A549 treated with AZD2906 at 1 μM for 4 hours (cell line): ENCODE data around the gene PRPF31. TPM values are rescaled to one million over a fixed set of nuclear protein-coding genes. Genes with fewer than 3 reads are reported as not detected.

Source experiments
- total RNA-seq: library from RNA; stranded (reverse); fragments of 200-300 nt; extraction: Qiagen RNA extraction; gene quantifications from 5 replicates; pipeline ENCODE4 v1.2.3, GENCODE V29; 2022

PRPF31 gene
- 104 to 124 TPM (median 113 TPM) in 5 replicates for total RNA-seq

DNA sequence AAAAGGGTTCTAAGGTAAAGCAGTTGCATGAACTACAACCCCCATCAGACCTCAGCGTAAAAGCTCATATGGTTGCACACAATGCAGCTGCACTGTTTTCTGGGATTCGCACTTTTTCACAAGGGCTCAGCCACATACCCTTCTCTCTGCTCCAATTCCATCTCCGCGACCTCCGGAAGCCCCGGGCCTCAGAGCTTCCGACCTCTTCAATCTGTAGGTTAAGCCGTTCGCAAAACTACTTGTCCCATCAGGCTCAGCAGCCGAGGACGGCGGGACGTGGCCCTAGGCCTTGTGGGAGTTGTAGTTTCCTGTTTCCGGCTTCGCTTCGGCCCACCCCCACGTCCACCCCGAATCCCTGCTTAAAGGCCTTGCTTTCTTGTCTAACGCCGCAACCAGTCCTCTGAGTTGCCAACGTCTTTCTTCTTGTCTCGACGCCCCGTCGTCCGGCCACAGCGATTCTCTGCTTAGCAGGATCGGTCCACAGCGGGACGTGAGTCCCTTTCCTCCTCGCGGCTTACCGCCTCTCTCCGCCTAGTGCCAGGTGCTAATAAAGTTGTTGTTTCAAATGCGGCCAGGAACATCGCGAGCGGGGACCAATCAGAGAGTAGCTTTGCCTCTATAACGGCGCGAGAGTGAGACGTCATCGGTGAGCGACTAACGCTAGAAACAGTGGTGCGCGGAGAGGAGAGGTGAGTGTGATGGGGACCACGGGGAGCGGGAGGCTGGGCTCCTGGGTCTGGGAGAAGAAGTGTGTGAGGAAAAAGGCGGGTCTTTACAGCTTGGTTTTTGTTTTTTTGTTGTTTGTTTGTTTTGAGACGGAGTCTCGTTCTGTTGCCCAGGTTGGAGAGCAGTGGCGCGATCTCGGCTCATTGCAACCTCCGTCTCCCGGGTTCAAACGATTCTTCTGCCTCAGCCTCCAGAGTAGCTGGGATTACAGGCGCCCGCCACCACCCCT, at the start of gene PRPF31, which contains the start of gene TFPT:
Gene PRPF31, plus strand, starts transcription at position 646 of the 955 bp plus-strand sequence. CDS start 2,525 bp downstream, outside the sequence.
Gene TFPT, minus strand, starts transcription at position 549 of the 955 bp plus-strand sequence. Its CDS starts 388 bp downstream, at position 161.

DNA sequence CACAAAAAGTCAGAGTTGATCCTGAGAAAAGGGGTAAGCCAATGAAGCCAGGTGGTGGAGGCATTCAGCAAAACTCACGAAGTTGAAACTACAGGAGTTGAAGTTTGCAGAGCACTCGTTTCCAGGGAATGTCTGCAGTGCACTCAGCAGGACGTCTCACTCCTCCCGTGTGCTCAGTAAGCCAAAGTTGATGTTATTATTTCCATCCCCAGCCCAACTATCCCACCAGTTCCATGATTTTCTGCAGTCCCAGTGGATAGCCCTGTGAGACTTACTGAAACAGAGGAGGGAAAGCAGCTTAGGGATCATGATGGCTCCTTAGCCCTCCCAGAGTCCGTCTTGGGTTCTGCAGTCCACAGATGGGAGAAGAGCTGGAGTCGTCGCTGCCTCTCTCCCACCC, 34.5 kb upstream of the PRPF31 start, which contains the start of gene TARM1:
Gene TARM1, minus strand, starts transcription at position 334 of the 400 bp plus-strand sequence. Its CDS starts 25 bp downstream, at position 309.

GRCh38 chr19:54100561-54100960, 15.0 kb upstream of the PRPF31 start, which contains the start of gene OSCAR:
OSCAR (minus strand) TSS chr19:54100803; CDS start chr19:54100792, 11 bp downstream.

GRCh38 chr19:54102421-54103169, 13.0 kb upstream of the PRPF31 start, which contains the start of gene NDUFA3:
NDUFA3 (plus strand) TSS chr19:54102855; CDS start chr19:54102879, 24 bp downstream.

DNA sequence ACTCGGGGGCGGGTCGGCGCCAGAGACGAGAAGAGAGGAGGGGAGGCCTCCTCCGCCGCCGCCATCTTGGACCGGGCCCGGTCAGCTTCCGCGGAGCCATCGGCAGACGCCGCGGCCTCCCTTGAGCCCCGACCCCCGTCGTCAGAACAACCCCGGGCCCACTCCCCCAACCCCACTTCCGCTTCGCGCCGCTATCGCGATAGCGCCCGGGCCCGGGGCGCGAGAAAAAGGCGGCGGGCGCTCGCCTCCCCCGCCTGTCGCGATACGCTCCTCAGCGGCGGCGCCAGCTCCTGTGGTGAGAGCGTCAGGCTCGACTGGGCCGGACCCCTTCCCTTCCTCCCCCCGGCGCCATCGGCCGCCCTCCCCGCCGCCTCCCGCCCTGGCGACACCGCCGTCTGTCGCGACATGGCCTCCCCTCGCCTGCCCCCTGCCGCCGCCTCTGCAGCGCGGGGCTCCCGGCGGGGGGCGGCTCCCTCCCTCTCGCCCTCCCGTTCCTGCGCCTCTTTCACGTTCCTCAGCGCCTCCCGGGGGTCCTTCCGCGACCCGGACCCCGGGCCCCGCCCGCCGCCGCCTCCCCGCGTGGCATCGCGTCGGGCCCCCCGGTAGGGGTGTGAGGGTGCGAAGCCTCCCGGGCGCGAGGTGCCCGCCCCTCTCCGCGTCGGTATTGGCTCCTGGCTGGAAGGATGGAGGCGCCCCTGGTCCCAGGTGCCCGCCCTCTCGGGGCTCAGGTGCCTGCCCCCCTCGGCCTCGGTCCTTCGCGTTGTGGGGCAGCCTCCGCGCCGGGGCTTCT, 22.3 kb downstream of the PRPF31 start, which contains the start of gene CNOT3:
Gene CNOT3, plus strand, starts transcription at position 64 of the 790 bp plus-strand sequence. CDS start 5,217 bp downstream, outside the sequence.

GRCh38 chr19:54159352-54160181, 44.0 kb downstream of the PRPF31 start, which contains the start of gene LENG1:
LENG1 (minus strand) TSS chr19:54159721; CDS start chr19:54159695, 26 bp downstream.

GRCh38 chr19:54172471-54173358, 57.2 kb downstream of the PRPF31 start, which contains the start of gene TMC4:
TMC4 (minus strand) TSS chr19:54173160; CDS start chr19:54173117, 43 bp downstream.

Other genes starting within 250 kb of the PRPF31 start
- 231 to 314 TPM (median 278 TPM) in 5 replicates for gene MYADM, start 247.9 kb upstream of the PRPF31 start, total RNA-seq
- 4.0 to 6.3 TPM (median 5.3 TPM) in 5 replicates for gene PRKCG, start 233.6 kb upstream of the PRPF31 start, total RNA-seq
- gene CACNG7, start 206.5 kb upstream of the PRPF31 start, total RNA-seq, result 5.7 to 8.7 TPM (median 8.1 TPM) in 5 replicates
- 0.47 to 0.82 TPM (median 0.75 TPM) in 5 replicates for gene CACNG8, start 152.8 kb upstream of the PRPF31 start, total RNA-seq
- 10.3 to 12.7 TPM (median 11.0 TPM) in 5 replicates for gene CACNG6, start 124.1 kb upstream of the PRPF31 start, total RNA-seq
- gene VSTM1, start 51.9 kb upstream of the PRPF31 start, total RNA-seq, result 0.43 to 0.83 TPM (median 0.50 TPM) in 5 replicates
- gene TARM1, start 34.4 kb upstream of the PRPF31 start, total RNA-seq, result not detected in 5 replicates
- gene OSCAR, start 15.0 kb upstream of the PRPF31 start, total RNA-seq, result 0.18 to 0.42 TPM (median 0.33 TPM) in 5 replicates
- gene NDUFA3, start 12.9 kb upstream of the PRPF31 start, total RNA-seq, result 164 to 263 TPM (median 226 TPM) in 5 replicates
- 18.7 to 23.8 TPM (median 19.6 TPM) in 5 replicates for gene TFPT, start 97 bp upstream of the PRPF31 start, total RNA-seq
- 48.7 to 67.2 TPM (median 58.6 TPM) in 5 replicates for gene CNOT3, start 22.0 kb downstream of the PRPF31 start, total RNA-seq
- gene LENG1, start 44.0 kb downstream of the PRPF31 start, total RNA-seq, result 7.8 to 9.4 TPM (median 8.1 TPM) in 5 replicates
- 0.69 to 1.3 TPM (median 1.1 TPM) in 5 replicates for gene TMC4, start 57.4 kb downstream of the PRPF31 start, total RNA-seq
- gene MBOAT7, start 73.8 kb downstream of the PRPF31 start, total RNA-seq, result 114 to 154 TPM (median 150 TPM) in 5 replicates
- gene TSEN34, start 75.6 kb downstream of the PRPF31 start, total RNA-seq, result 81.8 to 130 TPM (median 123 TPM) in 5 replicates
- gene RPS9, start 85.1 kb downstream of the PRPF31 start, total RNA-seq, result 2,105 to 2,627 TPM (median 2,279 TPM) in 5 replicates
- gene LILRB3, start 107.3 kb downstream of the PRPF31 start, total RNA-seq, result 0.11 to 0.50 TPM (median 0.23 TPM) in 5 replicates
- gene LILRA6, start 127.0 kb downstream of the PRPF31 start, total RNA-seq, result 0.06 to 0.08 TPM (median 0.06 TPM) in 5 replicates
- 0.03 to 0.06 TPM (median 0.05 TPM) in 4 of 5 replicates, not detected in the other for gene LILRB5, start 141.5 kb downstream of the PRPF31 start, total RNA-seq
- gene LILRB2, start 165.4 kb downstream of the PRPF31 start, total RNA-seq, result 0.08 to 0.17 TPM (median 0.09 TPM) in 4 of 5 replicates, not detected in the other
- gene LILRA5, start 197.4 kb downstream of the PRPF31 start, total RNA-seq, result 0.09 TPM in 1 of 5 replicates, not detected in the others
- gene LILRA4, start 223.4 kb downstream of the PRPF31 start, total RNA-seq, result 0.02 to 0.06 TPM in 2 of 5 replicates, not detected in the others
- gene LAIR1, start 249.2 kb downstream of the PRPF31 start, total RNA-seq, result not detected in 5 replicates